ENCODE measurements around the gene PECR.
"Not testable (repeated sequence)": the region's sequence is repeated elsewhere in the genome, so short reads cannot be mapped to it uniquely, and the experiment has no call there.

Gene PECR

GRCh38 chr2:216012830-216013079, 68.9 kb downstream of the PECR start:
- DNase-seq (ENCODE audit: insufficient read length, low spot score) (no peak), FAIRE-seq (no peak)
- TF ChIP-seq SPI1 (IDR thresholded peaks at IDR 0.05; ENCODE audit: low read depth, low read length): no peak
- TF ChIP-seq POLR2AphosphoS5 (IDR thresholded peaks at IDR 0.05; ENCODE audit: low read depth, low read length): no peak
- no peak for TF ChIP-seq POLR2A (IDR thresholded peaks at IDR 0.05; ENCODE audit: low read depth, low read length)
- TF ChIP-seq POU2F2 (IDR thresholded peaks at IDR 0.05; ENCODE audit: low read depth, low read length): no peak
- no peak for TF ChIP-seq TAF1 (IDR thresholded peaks at IDR 0.05; ENCODE audit: low read depth, low read length)
- TF ChIP-seq PAX5 (IDR thresholded peaks at IDR 0.05; ENCODE audit: insufficient read depth, low read length, severe bottlenecking): no peak

GRCh38 chr2:216012133-216012829, 69.3 kb downstream of the PECR start:
- FAIRE-seq: peak; percentile 35
- no peak for TF ChIP-seq PAX5 (IDR thresholded peaks at IDR 0.05; ENCODE audit: insufficient read depth, low read length, severe bottlenecking)
- TF ChIP-seq POLR2AphosphoS5 (IDR thresholded peaks at IDR 0.05; ENCODE audit: low read depth, low read length): no peak
- TF ChIP-seq POU2F2 (IDR thresholded peaks at IDR 0.05; ENCODE audit: low read depth, low read length): no peak
- no peak for TF ChIP-seq POLR2A (IDR thresholded peaks at IDR 0.05; ENCODE audit: low read depth, low read length)
- TF ChIP-seq TAF1 (IDR thresholded peaks at IDR 0.05; ENCODE audit: low read depth, low read length): no peak
- TF ChIP-seq SPI1 (IDR thresholded peaks at IDR 0.05; ENCODE audit: low read depth, low read length): no peak

GRCh38 chr2:216009215-216009614, 72.4 kb downstream of the PECR start:
- FAIRE-seq; DNase-seq (ENCODE audit: insufficient read length, low spot score): not testable (repeated sequence)

More at GRCh38 chr2:216012133-216012829, 69.3 kb downstream of the PECR start:
- DNase-seq (ENCODE audit: insufficient read length, low spot score): no peak

GRCh38 chr2:216008387-216008786, 73.2 kb downstream of the PECR start:
- DNase-seq (ENCODE audit: insufficient read length, low spot score) (no peak), FAIRE-seq (no peak)

GRCh38 chr2:216006164-216006663, 75.4 kb downstream of the PECR start:
- no peak for DNase-seq (ENCODE audit: insufficient read length, low spot score)
- peak; percentile 40 for FAIRE-seq

More at GRCh38 chr2:216008387-216008786, 73.2 kb downstream of the PECR start:
- TF ChIP-seq POLR2AphosphoS5 (IDR thresholded peaks at IDR 0.05; ENCODE audit: low read depth, low read length) (no peak), PAX5 (IDR thresholded peaks at IDR 0.05; ENCODE audit: insufficient read depth, low read length, severe bottlenecking) (no peak), SPI1 (IDR thresholded peaks at IDR 0.05; ENCODE audit: low read depth, low read length) (no peak), POU2F2 (IDR thresholded peaks at IDR 0.05; ENCODE audit: low read depth, low read length) (no peak), POLR2A (IDR thresholded peaks at IDR 0.05; ENCODE audit: low read depth, low read length) (no peak), TAF1 (IDR thresholded peaks at IDR 0.05; ENCODE audit: low read depth, low read length) (no peak)

GRCh38 chr2:216004697-216005283, 76.8 kb downstream of the PECR start:
- TF ChIP-seq POLR2AphosphoS5 (IDR thresholded peaks at IDR 0.05; ENCODE audit: low read depth, low read length): no peak
- peak; percentile 72 for TF ChIP-seq SPI1 (IDR thresholded peaks at IDR 0.05; ENCODE audit: low read depth, low read length)
- peak; percentile 52; the same call in 1 of the 2 replicates for TF ChIP-seq POU2F2 (IDR thresholded peaks at IDR 0.05; ENCODE audit: low read depth, low read length)
- TF ChIP-seq POLR2A (IDR thresholded peaks at IDR 0.05; ENCODE audit: low read depth, low read length): peak; percentile 52
- TF ChIP-seq PAX5 (IDR thresholded peaks at IDR 0.05; ENCODE audit: insufficient read depth, low read length, severe bottlenecking): no peak
- TF ChIP-seq TAF1 (IDR thresholded peaks at IDR 0.05; ENCODE audit: low read depth, low read length): no peak
- peak; percentile 68 for FAIRE-seq
- DNase-seq (ENCODE audit: insufficient read length, low spot score): no peak

More at GRCh38 chr2:216006164-216006663, 75.4 kb downstream of the PECR start:
- TF ChIP-seq POLR2A (IDR thresholded peaks at IDR 0.05; ENCODE audit: low read depth, low read length) (no peak), SPI1 (IDR thresholded peaks at IDR 0.05; ENCODE audit: low read depth, low read length) (peak; percentile 65), TAF1 (IDR thresholded peaks at IDR 0.05; ENCODE audit: low read depth, low read length) (no peak), POU2F2 (IDR thresholded peaks at IDR 0.05; ENCODE audit: low read depth, low read length) (no peak), PAX5 (IDR thresholded peaks at IDR 0.05; ENCODE audit: insufficient read depth, low read length, severe bottlenecking) (no peak), POLR2AphosphoS5 (IDR thresholded peaks at IDR 0.05; ENCODE audit: low read depth, low read length) (0 out of 2 replicates have a peak, but pooled peaks have one; percentile 31)

GRCh38 chr2:216003876-216004696, 77.5 kb downstream of the PECR start:
- DNase-seq (ENCODE audit: insufficient read length, low spot score) (no peak), FAIRE-seq (no peak)
- TF ChIP-seq SPI1 (IDR thresholded peaks at IDR 0.05; ENCODE audit: low read depth, low read length) (no peak), PAX5 (IDR thresholded peaks at IDR 0.05; ENCODE audit: insufficient read depth, low read length, severe bottlenecking) (no peak), POLR2A (IDR thresholded peaks at IDR 0.05; ENCODE audit: low read depth, low read length) (no peak; the same call in 1 of the 2 replicates), TAF1 (IDR thresholded peaks at IDR 0.05; ENCODE audit: low read depth, low read length) (no peak), POLR2AphosphoS5 (IDR thresholded peaks at IDR 0.05; ENCODE audit: low read depth, low read length) (no peak), POU2F2 (IDR thresholded peaks at IDR 0.05; ENCODE audit: low read depth, low read length) (no peak)

- DNase-seq (ENCODE audit: insufficient read length, low spot score): no peak
- TF ChIP-seq POLR2A (IDR thresholded peaks at IDR 0.05; ENCODE audit: low read depth, low read length) (no peak), SPI1 (IDR thresholded peaks at IDR 0.05; ENCODE audit: low read depth, low read length) (no peak), POLR2AphosphoS5 (IDR thresholded peaks at IDR 0.05; ENCODE audit: low read depth, low read length) (no peak), TAF1 (IDR thresholded peaks at IDR 0.05; ENCODE audit: low read depth, low read length) (no peak), PAX5 (IDR thresholded peaks at IDR 0.05; ENCODE audit: insufficient read depth, low read length, severe bottlenecking) (no peak), POU2F2 (IDR thresholded peaks at IDR 0.05; ENCODE audit: low read depth, low read length) (no peak)
- FAIRE-seq: no peak
Measured at GRCh38 chr2:216002693-216003092, 78.9 kb downstream of the PECR start.

- TF ChIP-seq POU2F2 (IDR thresholded peaks at IDR 0.05; ENCODE audit: low read depth, low read length) (no peak), POLR2AphosphoS5 (IDR thresholded peaks at IDR 0.05; ENCODE audit: low read depth, low read length) (no peak), PAX5 (IDR thresholded peaks at IDR 0.05; ENCODE audit: insufficient read depth, low read length, severe bottlenecking) (no peak), POLR2A (IDR thresholded peaks at IDR 0.05; ENCODE audit: low read depth, low read length) (no peak), SPI1 (IDR thresholded peaks at IDR 0.05; ENCODE audit: low read depth, low read length) (no peak), TAF1 (IDR thresholded peaks at IDR 0.05; ENCODE audit: low read depth, low read length) (no peak)
- DNase-seq (ENCODE audit: insufficient read length, low spot score) (no peak), FAIRE-seq (no peak)
Measured at GRCh38 chr2:216002101-216002678, 79.4 kb downstream of the PECR start.
